ENCODE measurements around the gene RAB31. TPM values are rescaled to one million over a fixed set of nuclear protein-coding genes. Genes with fewer than 3 reads are reported as not detected.

Gene RAB31
- total and polyA plus RNA-seq, 8 donors: 1.4 to 28.2 (median 4.5) TPM

DNA sequence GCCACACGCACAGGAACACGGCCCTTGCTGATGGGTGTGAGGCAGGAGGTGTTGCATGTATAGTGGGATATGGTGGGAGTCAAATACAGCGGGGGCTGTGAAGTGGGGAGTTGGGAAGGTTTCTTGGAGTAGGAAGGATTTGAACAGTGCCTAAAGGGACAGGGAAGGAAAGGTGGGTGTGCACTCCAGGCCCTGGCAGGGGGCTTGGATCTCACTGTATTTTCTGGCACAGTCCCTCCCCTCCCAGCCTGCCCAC lies 6.9 kb downstream of the RAB31 start:
- Histone ChIP-seq H3K36me3 (no peaks in the 10 kb centered on the region), H3K27ac (no peak overlapping the region), H3K9me3 (no peaks in the 10 kb centered on the region), H3K27me3 (no peaks in the 10 kb centered on the region), H3K4me1 (no peaks in the 10 kb centered on the region), H3K4me3 (no peak overlapping the region)
- intact Hi-C loops (cut with DNase I): loop anchor here in 1 of 3 donors (10.0 kb wide), 1 partner anchor 130 kb away; no protein-coding TSS in a partner anchor
- TF ChIP-seq, protein P1, sequence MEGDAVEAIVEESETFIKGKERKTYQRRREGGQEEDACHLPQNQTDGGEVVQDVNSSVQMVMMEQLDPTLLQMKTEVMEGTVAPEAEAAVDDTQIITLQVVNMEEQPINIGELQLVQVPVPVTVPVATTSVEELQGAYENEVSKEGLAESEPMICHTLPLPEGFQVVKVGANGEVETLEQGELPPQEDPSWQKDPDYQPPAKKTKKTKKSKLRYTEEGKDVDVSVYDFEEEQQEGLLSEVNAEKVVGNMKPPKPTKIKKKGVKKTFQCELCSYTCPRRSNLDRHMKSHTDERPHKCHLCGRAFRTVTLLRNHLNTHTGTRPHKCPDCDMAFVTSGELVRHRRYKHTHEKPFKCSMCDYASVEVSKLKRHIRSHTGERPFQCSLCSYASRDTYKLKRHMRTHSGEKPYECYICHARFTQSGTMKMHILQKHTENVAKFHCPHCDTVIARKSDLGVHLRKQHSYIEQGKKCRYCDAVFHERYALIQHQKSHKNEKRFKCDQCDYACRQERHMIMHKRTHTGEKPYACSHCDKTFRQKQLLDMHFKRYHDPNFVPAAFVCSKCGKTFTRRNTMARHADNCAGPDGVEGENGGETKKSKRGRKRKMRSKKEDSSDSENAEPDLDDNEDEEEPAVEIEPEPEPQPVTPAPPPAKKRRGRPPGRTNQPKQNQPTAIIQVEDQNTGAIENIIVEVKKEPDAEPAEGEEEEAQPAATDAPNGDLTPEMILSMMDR (IDR thresholded peaks at IDR 0.05): no peak
- WGBS, 2 donors: 88 to 89% methylated on average over 3 of the region's 3 CpGs
- FAIRE-seq (no peak), ATAC-seq (no peak), DNase-seq (no peak)

DNA sequence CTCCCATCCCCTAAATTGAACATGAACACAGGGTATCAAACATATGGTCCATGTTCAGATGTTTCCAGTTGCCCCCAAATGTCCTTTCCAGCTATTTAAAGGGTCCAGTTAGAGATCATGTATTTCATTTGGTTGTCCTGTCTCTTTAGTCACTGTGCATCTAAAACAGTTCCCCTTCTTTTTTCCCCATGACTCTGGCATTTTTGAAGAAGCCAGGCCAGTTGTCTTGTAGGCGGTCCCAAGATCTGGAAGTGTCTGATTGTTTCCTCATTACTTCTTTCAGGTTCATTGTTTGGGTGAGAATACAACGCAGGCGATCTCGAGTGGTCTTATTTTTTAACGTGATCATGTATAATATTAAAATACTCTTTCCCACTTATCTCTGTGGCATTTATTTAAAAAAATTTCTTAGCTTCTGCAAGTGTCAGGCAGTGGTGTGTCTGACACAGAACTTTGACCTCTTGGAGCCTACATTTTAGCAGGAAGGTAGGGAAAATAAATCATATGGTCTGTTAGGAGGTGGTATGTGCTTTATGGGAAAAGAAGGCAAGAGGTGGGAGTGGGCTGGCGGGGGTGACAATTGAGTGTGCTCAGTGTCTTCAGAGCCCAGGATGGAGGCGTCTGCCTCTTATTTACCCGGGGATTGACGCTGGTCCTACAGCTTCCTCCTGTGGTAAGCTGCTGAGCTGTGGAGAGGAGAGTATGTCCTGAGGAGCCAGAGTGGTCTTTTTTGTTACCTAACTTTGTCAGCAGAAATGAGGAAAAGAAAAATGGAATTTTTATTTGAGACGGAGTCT lies 8.1 kb downstream of the RAB31 start:
- Histone ChIP-seq H3K4me3 (no peak overlapping the region), H3K9me3 (no peaks in the 10 kb centered on the region), H3K27me3 (no peaks in the 10 kb centered on the region), H3K27ac (no peak overlapping the region), H3K4me1 (no peaks in the 10 kb centered on the region), H3K36me3 (no peaks in the 10 kb centered on the region)
- TF ChIP-seq, protein P1 (IDR thresholded peaks at IDR 0.05): no peak
- FAIRE-seq (no peak), DNase-seq (no peak), ATAC-seq (peak in 1 of 4 donors; percentile 43)
- WGBS, 2 donors: 67 to 71% methylated on average over 10 of the region's 10 CpGs
- intact Hi-C loops (cut with DNase I): loop anchor here in 1 of 3 donors (10.0 kb wide), 1 partner anchor 131 kb away; no protein-coding TSS in a partner anchor

DNA sequence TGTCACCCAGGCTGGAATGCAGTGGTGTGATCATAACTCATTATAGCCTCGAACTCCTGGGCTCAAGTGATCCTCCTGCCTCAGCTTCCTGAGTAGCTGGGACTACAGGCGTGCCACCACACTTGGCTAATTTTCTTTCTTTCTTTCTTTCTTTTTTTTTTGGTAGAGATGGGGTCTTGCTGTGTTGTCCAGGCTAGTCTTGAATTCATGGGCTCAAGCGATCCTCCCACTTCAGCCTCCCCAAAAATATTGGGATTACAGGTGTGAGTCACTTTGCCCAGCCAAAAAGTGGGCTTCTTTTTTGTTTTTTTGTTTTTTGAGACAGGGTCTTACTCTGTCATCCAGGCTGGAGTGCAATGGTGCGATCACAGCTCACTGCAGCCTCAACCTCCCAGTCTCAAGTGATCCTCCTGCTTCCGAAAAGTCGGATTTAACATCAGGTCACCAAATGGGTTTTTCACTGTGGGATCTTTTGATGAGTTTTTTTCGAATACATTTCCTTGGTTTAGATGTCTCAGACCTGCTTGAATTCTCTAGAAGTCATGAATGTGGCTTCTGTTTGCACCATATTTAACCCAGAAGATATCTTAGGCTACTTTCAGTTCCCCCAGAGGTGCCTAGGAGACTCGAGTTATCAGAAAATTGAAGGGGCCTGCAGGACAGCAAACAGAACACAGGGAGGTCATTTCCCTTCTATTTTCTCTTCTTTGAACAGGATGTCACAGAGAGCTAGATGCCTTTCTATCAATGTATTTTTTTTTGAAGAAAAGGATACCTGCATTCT lies 8.9 kb downstream of the RAB31 start:
- Histone ChIP-seq H3K27ac (no peak overlapping the region), H3K4me1 (no peaks in the 10 kb centered on the region), H3K36me3 (no peaks in the 10 kb centered on the region), H3K4me3 (no peak overlapping the region), H3K9me3 (no peaks in the 10 kb centered on the region), H3K27me3 (no peaks in the 10 kb centered on the region)
- ATAC-seq (no peak), DNase-seq (no peak), FAIRE-seq (no peak)
- intact Hi-C loops (cut with DNase I): loop anchor here in 1 of 3 donors (10.0 kb wide), 1 partner anchor 132 kb away; no protein-coding TSS in a partner anchor
- TF ChIP-seq, protein P1 (IDR thresholded peaks at IDR 0.05): no peak
- WGBS, 2 donors: 75 to 81% methylated on average over 8 of the region's 8 CpGs

DNA sequence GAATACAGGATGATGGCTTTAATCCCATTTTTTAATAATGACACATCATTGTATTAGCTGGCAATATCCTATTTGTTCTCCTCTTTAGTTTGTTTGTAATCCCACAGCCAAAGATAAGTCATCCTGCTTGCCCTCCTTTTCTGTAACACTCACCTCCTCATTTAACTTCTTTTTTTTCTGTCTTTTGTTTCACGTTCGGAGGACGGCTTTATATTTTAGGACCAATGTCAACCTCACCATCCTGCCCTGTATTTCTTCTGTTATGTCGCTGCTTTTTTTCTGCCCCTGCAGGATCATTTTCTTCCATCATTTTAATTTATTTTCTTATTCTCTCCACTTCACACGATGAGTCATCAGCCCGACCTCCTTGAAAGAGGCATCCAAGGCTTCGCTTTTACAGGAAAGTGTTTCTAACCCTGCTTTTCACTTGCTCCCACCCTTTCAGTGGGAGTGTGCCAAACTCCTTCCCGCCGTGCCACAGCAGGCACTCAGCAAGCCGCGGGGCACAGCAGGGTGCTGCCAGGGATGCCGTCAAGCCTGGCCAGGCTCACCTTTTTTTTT lies 11.4 kb downstream of the RAB31 start:
- TF ChIP-seq, protein P1 (IDR thresholded peaks at IDR 0.05): no peak
- Histone ChIP-seq H3K9me3 (no peaks in the 10 kb centered on the region), H3K27ac (no peak overlapping the region), H3K36me3 (no peaks in the 10 kb centered on the region), H3K4me1 (no peaks in the 10 kb centered on the region), H3K4me3 (no peak overlapping the region), H3K27me3 (no peaks in the 10 kb centered on the region)
- intact Hi-C loops (cut with DNase I): loop anchor here in 1 of 3 donors (10.0 kb wide), 1 partner anchor 135 kb away; no protein-coding TSS in a partner anchor
- 49 to 53% methylated on average over 12 of the region's 12 CpGs for WGBS, 2 donors
- ATAC-seq (no peak), DNase-seq (no peak), FAIRE-seq (no peak)

Measured in pancreas (tissue), 10 donors.